Neural progenitor cell (in vitro differentiated cells): ENCODE measurements around the gene APOC4. TPM values are rescaled to one million over a fixed set of nuclear protein-coding genes. Genes with fewer than 3 reads are reported as not detected.

ENCODE experiments used
- DNase-seq: peaks from one replicate; pipeline ENCODE4 v3.0.0-alpha.2; 2016; ENCODE audit warnings: low spot score
- H2AFZ ChIP-seq: fragments of 200-600 bp; sonication (generic); replicated peaks from 2 replicates; pipeline ENCODE4 v1.6.1; 2016; ENCODE audit warnings: antibody characterized with exemption
- H3F3A ChIP-seq: fragments of 200-600 bp; sonication (generic); 2 replicates; pipeline ENCODE4 v1.6.1; 2016; ENCODE audit warnings: antibody characterized with exemption, low read depth
- H3K27ac ChIP-seq: fragments of 200-600 bp; sonication (generic); 2 replicates; pipeline ENCODE4 v1.5.1; 2016; ENCODE audit warnings: mild to moderate bottlenecking
- H3K27me3 ChIP-seq: fragments of 200-600 bp; sonication (generic); 2 replicates; pipeline ENCODE4 v1.6.1; 2016; ENCODE audit warnings: mild to moderate bottlenecking, moderate library complexity
- H3K36me3 ChIP-seq: fragments of 200-600 bp; sonication (generic); 2 replicates; pipeline ENCODE4 v1.5.1; 2016
- H3K4me1 ChIP-seq: fragments of 200-600 bp; sonication (generic); 2 replicates; pipeline ENCODE4 v1.6.1; 2016; ENCODE audit warnings: mixed run types
- H3K4me2 ChIP-seq: fragments of 200-600 bp; sonication (generic); 2 replicates; pipeline ENCODE4 v1.6.1; 2016
- H3K4me3 ChIP-seq: fragments of 200-600 bp; sonication (generic); 2 replicates; pipeline ENCODE4 v1.5.1; 2016
- H3K79me2 ChIP-seq: fragments of 200-600 bp; sonication (generic); 2 replicates; pipeline ENCODE4 v1.6.1; 2016; ENCODE audit warnings: low read depth
- H3K9ac ChIP-seq: fragments of 200-600 bp; sonication (generic); 2 replicates; pipeline ENCODE4 v1.6.1; 2016
- H3K9me3 ChIP-seq: fragments of 200-600 bp; sonication (generic); 2 replicates; pipeline ENCODE4 v1.5.1; 2016; ENCODE audit warnings: low read depth
- H4K20me1 ChIP-seq: fragments of 200-600 bp; sonication (generic); 2 replicates; pipeline ENCODE4 v1.6.1; 2016; ENCODE audit warnings: low read depth
- H3K27ac Mint-ChIP-seq: 3 replicates; pipeline ENCODE4 v1.8.0; 2021; ENCODE audit warnings: mixed read lengths
- H3K27me3 Mint-ChIP-seq: 2 replicates; pipeline ENCODE4 v1.8.0; 2022; ENCODE audit warnings: low read depth, mild to moderate bottlenecking, inconsistent platforms, moderate library complexity, mixed read lengths; ENCODE audit not compliant: insufficient read depth
- H3K36me3 Mint-ChIP-seq: 3 replicates; pipeline ENCODE4 v1.8.0; 2021; ENCODE audit warnings: mixed read lengths
- H3K4me1 Mint-ChIP-seq: 3 replicates; pipeline ENCODE4 v1.8.0; 2021; ENCODE audit warnings: mixed read lengths
- H3K4me3 Mint-ChIP-seq: 3 replicates; pipeline ENCODE4 v1.8.0; 2021; ENCODE audit warnings: mild to moderate bottlenecking, moderate library complexity, mixed read lengths
- H3K9me3 Mint-ChIP-seq: 3 replicates; pipeline ENCODE4 v1.8.0; 2020; ENCODE audit warnings: mixed read lengths
- CTCF ChIP-seq: fragments of 200-600 bp; sonication (generic); IDR thresholded peaks from 2 replicates; pipeline ENCODE4 v1.5.1; 2017; ENCODE audit warnings: antibody characterized with exemption, mild to moderate bottlenecking
- EZH2 ChIP-seq: fragments of 200-600 bp; sonication (generic); IDR thresholded peaks from 2 replicates; pipeline ENCODE4 v1.6.1; 2017; ENCODE audit warnings: antibody characterized with exemption, mild to moderate bottlenecking, moderate library complexity
- EZH2phosphoT487 ChIP-seq: fragments of 200-600 bp; sonication (generic); IDR thresholded peaks from 2 replicates; pipeline ENCODE4 v1.6.1; 2017; ENCODE audit warnings: antibody characterized with exemption
- total RNA-seq: library from RNA; depleted of rRNA; stranded (reverse); fragments of >200 nt; gene quantifications from 2 replicates; pipeline ENCODE4 v1.2.3, GENCODE V29; 2015; ENCODE audit warnings: low replicate concordance

Gene APOC4
- total RNA-seq, 1 donor from 2014 or later = not detected

GRCh38 chr19:44947041-44947581, 5.1 kb downstream of the APOC4 start:
- H3K4me1 ChIP-seq = no peaks in the 10 kb centered on the region
- Mint-ChIP-seq H3K9me3 (no peaks in the 10 kb centered on the region), H3K4me1 (peaks cover 3% of the 10 kb centered on the region), H3K36me3 (peaks cover 1% of the 10 kb centered on the region), H3K4me3 (no peak overlapping the region), H3K27me3 (no peaks in the 10 kb centered on the region), H3K27ac (peak overlapping the region; percentile 9)
- no peak overlapping the region for H3K4me3 ChIP-seq
- no peaks in the 10 kb centered on the region for H3K27me3 ChIP-seq
- no peak overlapping the region for H2AFZ ChIP-seq
- H4K20me1 ChIP-seq = no peaks in the 10 kb centered on the region
- TF ChIP-seq EZH2phosphoT487 (no peak), CTCF (no peak), EZH2 (no peak)
- H3K9ac ChIP-seq = no peak overlapping the region
- no peak overlapping the region for H3K4me2 ChIP-seq
- no peak for DNase-seq
- peaks cover 5% of the 10 kb centered on the region for H3F3A ChIP-seq
- no peaks in the 10 kb centered on the region for H3K9me3 ChIP-seq
- no peak overlapping the region for H3K27ac ChIP-seq
- no peaks in the 10 kb centered on the region for H3K36me3 ChIP-seq
- no peaks in the 10 kb centered on the region for H3K79me2 ChIP-seq

GRCh38 chr19:44948237-44948636, 6.2 kb downstream of the APOC4 start:
- Mint-ChIP-seq H3K4me1 (peaks cover 3% of the 10 kb centered on the region), H3K36me3 (peaks cover 1% of the 10 kb centered on the region), H3K27me3 (no peaks in the 10 kb centered on the region), H3K4me3 (no peak overlapping the region), H3K9me3 (no peaks in the 10 kb centered on the region), H3K27ac (peak overlapping the region; percentile 69)
- Histone ChIP-seq H3K4me1 (no peaks in the 10 kb centered on the region), H3F3A (peaks cover 6% of the 10 kb centered on the region), H3K79me2 (no peaks in the 10 kb centered on the region), H3K27me3 (no peaks in the 10 kb centered on the region), H3K27ac (no peak overlapping the region), H3K9ac (no peak overlapping the region), H3K36me3 (no peaks in the 10 kb centered on the region), H3K4me2 (no peak overlapping the region), H4K20me1 (no peaks in the 10 kb centered on the region), H3K9me3 (no peaks in the 10 kb centered on the region), H3K4me3 (no peak overlapping the region), H2AFZ (no peak overlapping the region)
- no peak for DNase-seq
- no peak for TF ChIP-seq CTCF
- no peak for TF ChIP-seq EZH2
- TF ChIP-seq EZH2phosphoT487 = no peak

- peaks cover 7% of the 10 kb centered on the region for H3K4me1 Mint-ChIP-seq
- H3K9me3 Mint-ChIP-seq = no peaks in the 10 kb centered on the region
- no peak overlapping the region for H2AFZ ChIP-seq
- no peak overlapping the region for H3K9ac ChIP-seq
- no peaks in the 10 kb centered on the region for H4K20me1 ChIP-seq
- H3K36me3 ChIP-seq = no peaks in the 10 kb centered on the region
- peaks cover 5% of the 10 kb centered on the region for H3K79me2 ChIP-seq
- no peak overlapping the region for H3K4me3 ChIP-seq
- peaks cover 11% of the 10 kb centered on the region for H3F3A ChIP-seq
- H3K27me3 Mint-ChIP-seq = no peaks in the 10 kb centered on the region
- peak overlapping the region; percentile 69 for H3K27ac Mint-ChIP-seq
- no peak overlapping the region for H3K27ac ChIP-seq
- H3K9me3 ChIP-seq = no peaks in the 10 kb centered on the region
- no peaks in the 10 kb centered on the region for H3K4me1 ChIP-seq
- H3K36me3 Mint-ChIP-seq = peaks cover 1% of the 10 kb centered on the region
- DNase-seq = no peak
- no peak overlapping the region for H3K4me3 Mint-ChIP-seq
- H3K4me2 ChIP-seq = no peak overlapping the region
- TF ChIP-seq EZH2 (no peak), EZH2phosphoT487 (no peak), CTCF (no peak)
- H3K27me3 ChIP-seq = no peaks in the 10 kb centered on the region
These were observed 6.8 kb downstream of the APOC4 start for GRCh38 chr19:44948763-44949374.
